ENCODE measurements around the gene TCERG1L. TPM values are rescaled to one million over a fixed set of nuclear protein-coding genes. Genes with fewer than 3 reads are reported as not detected.

Gene TCERG1L
- polyA plus RNA-seq, 1 of the 3 experiments (the other 2 are of a cell fraction): not detected

DNA sequence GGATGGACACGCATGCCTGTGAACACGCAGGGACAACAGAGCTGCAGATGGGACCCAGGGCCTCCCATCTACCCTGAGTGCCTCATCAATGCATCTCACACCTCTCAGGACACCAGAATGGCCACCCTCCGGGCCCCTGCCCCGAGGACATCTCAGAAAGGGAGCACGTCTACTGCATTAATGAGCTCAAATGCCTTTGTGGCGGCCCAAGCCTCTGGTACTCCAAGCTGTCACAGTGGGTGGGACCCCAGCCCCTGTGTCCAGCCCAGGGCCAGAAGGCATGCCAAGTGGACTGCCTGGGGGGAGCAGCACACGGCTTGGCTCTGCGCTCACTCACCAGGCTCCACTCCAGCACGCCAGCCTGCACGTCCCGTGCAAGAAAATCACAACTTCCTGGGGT lies 52.0 kb downstream of the TCERG1L start:
- Histone ChIP-seq H3K36me3 (replicated peaks in 1 of 2; ENCODE audit: control insufficient read depth in 1 of 2, insufficient read depth in 2 of 2, low read length in 1 of 2) (no peaks in the 10 kb centered on the region), H3K4me1 (ENCODE audit: control insufficient read depth in 1 of 2, insufficient read depth in 2 of 2, low read depth in 1 of 2, low read length in 1 of 2) (no peaks in the 10 kb centered on the region), H3K27me3 (ENCODE audit: insufficient read depth) (no peaks in the 10 kb centered on the region), H3K9me2 (no peaks in the 10 kb centered on the region), H3K4me2 (no peak overlapping the region), H3K27ac (ENCODE audit: low read depth in 2 of 2, low read length in 1 of 2) (no peak overlapping the region), H3K79me2 (ENCODE audit: insufficient read depth) (no peaks in the 10 kb centered on the region), H4K20me1 (ENCODE audit: insufficient read depth) (no peaks in the 10 kb centered on the region), H3F3A (replicated peaks; ENCODE audit: insufficient read depth) (no peaks in the 10 kb centered on the region), H3K4me3 (ENCODE audit: low read depth in 2 of 2, low read length in 1 of 2) (no peak overlapping the region), H3K9ac (no peak overlapping the region), H3K9me3 (no peaks in the 10 kb centered on the region), H2AFZ (ENCODE audit: low read depth) (no peak overlapping the region)
- ChIA-PET CTCF (interaction anchor here (1.3 kb wide), 1 partner anchor 51 kb away, joined by 3 read pairs; the partner anchor contains the start of gene TCERG1L), POLR2A (no interaction called here)
- TF ChIP-seq TEAD4 (IDR thresholded peaks at IDR 0.05; ENCODE audit: borderline replicate concordance, insufficient read depth): no peak
- 24% methylated on average over 4 of the region's 11 CpGs for WGBS (ENCODE audit: low lambda C conversion rate)
- no peak for DNase-seq

DNA sequence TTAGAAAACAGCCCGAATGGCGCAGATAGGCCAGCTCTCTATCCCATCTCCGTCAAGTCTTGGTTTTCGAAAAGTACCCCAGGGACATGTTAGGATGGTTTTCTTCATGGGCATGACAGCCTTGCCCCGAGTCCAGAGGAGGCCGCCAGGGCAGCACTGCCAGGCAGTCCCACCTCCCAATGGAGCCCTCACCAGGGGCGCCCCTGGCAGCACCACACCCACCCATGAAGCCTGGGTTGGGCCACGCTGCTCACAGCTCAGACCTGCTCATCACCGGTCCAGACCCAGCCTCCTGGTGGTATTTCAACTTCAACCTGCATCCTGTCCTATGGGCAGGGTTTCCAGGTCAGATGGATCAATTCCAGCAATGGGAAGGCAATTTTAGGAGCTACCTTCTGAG lies 53.3 kb downstream of the TCERG1L start:
- H3K9ac ChIP-seq: no peak overlapping the region
- ChIA-PET CTCF (interaction anchor here (1.3 kb wide), 2 partner anchors 9 to 55 kb away, joined by 3 read pairs; no protein-coding TSS in a partner anchor), POLR2A (no interaction called here)
- H4K20me1 ChIP-seq (ENCODE audit: insufficient read depth): no peaks in the 10 kb centered on the region
- H3K9me2 ChIP-seq: no peaks in the 10 kb centered on the region
- no peak overlapping the region for H3K4me2 ChIP-seq
- no peaks in the 10 kb centered on the region for H3K4me1 ChIP-seq (ENCODE audit: control insufficient read depth in 1 of 2, insufficient read depth in 2 of 2, low read depth in 1 of 2, low read length in 1 of 2)
- H3K36me3 ChIP-seq (replicated peaks in 1 of 2; ENCODE audit: control insufficient read depth in 1 of 2, insufficient read depth in 2 of 2, low read length in 1 of 2): no peaks in the 10 kb centered on the region
- no peak overlapping the region for H2AFZ ChIP-seq (ENCODE audit: low read depth)
- H3F3A ChIP-seq (replicated peaks; ENCODE audit: insufficient read depth): no peaks in the 10 kb centered on the region
- H3K27me3 ChIP-seq (ENCODE audit: insufficient read depth): no peaks in the 10 kb centered on the region
- H3K9me3 ChIP-seq: no peaks in the 10 kb centered on the region
- 67% methylated on average over 3 of the region's 9 CpGs for WGBS (ENCODE audit: low lambda C conversion rate)
- DNase-seq: no peak
- H3K79me2 ChIP-seq (ENCODE audit: insufficient read depth): no peaks in the 10 kb centered on the region
- TF ChIP-seq, protein P1, sequence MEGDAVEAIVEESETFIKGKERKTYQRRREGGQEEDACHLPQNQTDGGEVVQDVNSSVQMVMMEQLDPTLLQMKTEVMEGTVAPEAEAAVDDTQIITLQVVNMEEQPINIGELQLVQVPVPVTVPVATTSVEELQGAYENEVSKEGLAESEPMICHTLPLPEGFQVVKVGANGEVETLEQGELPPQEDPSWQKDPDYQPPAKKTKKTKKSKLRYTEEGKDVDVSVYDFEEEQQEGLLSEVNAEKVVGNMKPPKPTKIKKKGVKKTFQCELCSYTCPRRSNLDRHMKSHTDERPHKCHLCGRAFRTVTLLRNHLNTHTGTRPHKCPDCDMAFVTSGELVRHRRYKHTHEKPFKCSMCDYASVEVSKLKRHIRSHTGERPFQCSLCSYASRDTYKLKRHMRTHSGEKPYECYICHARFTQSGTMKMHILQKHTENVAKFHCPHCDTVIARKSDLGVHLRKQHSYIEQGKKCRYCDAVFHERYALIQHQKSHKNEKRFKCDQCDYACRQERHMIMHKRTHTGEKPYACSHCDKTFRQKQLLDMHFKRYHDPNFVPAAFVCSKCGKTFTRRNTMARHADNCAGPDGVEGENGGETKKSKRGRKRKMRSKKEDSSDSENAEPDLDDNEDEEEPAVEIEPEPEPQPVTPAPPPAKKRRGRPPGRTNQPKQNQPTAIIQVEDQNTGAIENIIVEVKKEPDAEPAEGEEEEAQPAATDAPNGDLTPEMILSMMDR (IDR thresholded peaks at IDR 0.05): no peak
- TF ChIP-seq, protein P2, sequence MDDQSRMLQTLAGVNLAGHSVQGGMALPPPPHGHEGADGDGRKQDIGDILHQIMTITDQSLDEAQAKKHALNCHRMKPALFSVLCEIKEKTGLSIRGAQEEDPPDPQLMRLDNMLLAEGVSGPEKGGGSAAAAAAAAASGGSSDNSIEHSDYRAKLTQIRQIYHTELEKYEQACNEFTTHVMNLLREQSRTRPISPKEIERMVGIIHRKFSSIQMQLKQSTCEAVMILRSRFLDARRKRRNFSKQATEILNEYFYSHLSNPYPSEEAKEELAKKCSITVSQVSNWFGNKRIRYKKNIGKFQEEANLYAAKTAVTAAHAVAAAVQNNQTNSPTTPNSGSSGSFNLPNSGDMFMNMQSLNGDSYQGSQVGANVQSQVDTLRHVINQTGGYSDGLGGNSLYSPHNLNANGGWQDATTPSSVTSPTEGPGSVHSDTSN (IDR thresholded peaks at IDR 0.05): no peak
- TF ChIP-seq JUND (IDR thresholded peaks at IDR 0.05) (no peak), TEAD4 (IDR thresholded peaks at IDR 0.05; ENCODE audit: borderline replicate concordance, insufficient read depth) (no peak), NFIC (IDR thresholded peaks at IDR 0.05; ENCODE audit: borderline replicate concordance) (no peak)
- no peak overlapping the region for H3K27ac ChIP-seq (ENCODE audit: low read depth in 2 of 2, low read length in 1 of 2)
- no peak overlapping the region for H3K4me3 ChIP-seq (ENCODE audit: low read depth in 2 of 2, low read length in 1 of 2)

DNA sequence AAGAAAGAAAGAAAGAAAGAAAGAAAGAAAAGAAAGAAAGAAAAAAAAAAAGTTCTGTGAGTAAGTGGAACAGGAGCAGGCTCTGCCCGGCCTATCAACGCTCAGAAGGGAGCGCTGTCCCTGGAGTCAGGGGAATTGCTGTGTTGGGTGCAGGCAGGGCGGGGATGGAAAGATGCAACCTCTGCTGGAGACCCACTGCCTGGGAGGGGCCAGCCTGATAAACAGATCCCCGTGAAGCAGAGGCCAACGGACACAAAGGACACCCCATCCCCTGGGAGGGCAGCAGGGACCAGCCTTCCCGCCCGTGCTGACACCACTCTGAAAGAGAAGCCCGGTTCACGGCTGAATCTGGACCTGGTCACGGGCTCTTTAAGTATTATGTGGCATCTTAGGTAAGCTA lies 54.5 kb downstream of the TCERG1L start:
- CTCF ChIA-PET: interaction anchor here (1.3 kb wide), 1 partner anchor 54 kb away, joined by 3 read pairs; no protein-coding TSS in a partner anchor
- TF ChIP-seq EZH2phosphoT487 (IDR thresholded peaks at IDR 0.05; ENCODE audit: borderline replicate concordance, low read depth) (no peak), ELF1 (IDR thresholded peaks at IDR 0.05) (no peak), TCF12 (IDR thresholded peaks at IDR 0.05) (no peak), NFIC (IDR thresholded peaks at IDR 0.05; ENCODE audit: borderline replicate concordance) (no peak), SIN3A (IDR thresholded peaks at IDR 0.05; ENCODE audit: borderline replicate concordance, low read depth, low read length) (no peak), FOXJ3 (CRISPR knock-in tag; IDR thresholded peaks at IDR 0.05) (no peak)
- TF ChIP-seq, protein P3, sequence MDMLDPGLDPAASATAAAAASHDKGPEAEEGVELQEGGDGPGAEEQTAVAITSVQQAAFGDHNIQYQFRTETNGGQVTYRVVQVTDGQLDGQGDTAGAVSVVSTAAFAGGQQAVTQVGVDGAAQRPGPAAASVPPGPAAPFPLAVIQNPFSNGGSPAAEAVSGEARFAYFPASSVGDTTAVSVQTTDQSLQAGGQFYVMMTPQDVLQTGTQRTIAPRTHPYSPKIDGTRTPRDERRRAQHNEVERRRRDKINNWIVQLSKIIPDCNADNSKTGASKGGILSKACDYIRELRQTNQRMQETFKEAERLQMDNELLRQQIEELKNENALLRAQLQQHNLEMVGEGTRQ (IDR thresholded peaks at IDR 0.05; ENCODE audit: borderline replicate concordance, low read depth, low read length): no peak
- TF ChIP-seq, protein P4, sequence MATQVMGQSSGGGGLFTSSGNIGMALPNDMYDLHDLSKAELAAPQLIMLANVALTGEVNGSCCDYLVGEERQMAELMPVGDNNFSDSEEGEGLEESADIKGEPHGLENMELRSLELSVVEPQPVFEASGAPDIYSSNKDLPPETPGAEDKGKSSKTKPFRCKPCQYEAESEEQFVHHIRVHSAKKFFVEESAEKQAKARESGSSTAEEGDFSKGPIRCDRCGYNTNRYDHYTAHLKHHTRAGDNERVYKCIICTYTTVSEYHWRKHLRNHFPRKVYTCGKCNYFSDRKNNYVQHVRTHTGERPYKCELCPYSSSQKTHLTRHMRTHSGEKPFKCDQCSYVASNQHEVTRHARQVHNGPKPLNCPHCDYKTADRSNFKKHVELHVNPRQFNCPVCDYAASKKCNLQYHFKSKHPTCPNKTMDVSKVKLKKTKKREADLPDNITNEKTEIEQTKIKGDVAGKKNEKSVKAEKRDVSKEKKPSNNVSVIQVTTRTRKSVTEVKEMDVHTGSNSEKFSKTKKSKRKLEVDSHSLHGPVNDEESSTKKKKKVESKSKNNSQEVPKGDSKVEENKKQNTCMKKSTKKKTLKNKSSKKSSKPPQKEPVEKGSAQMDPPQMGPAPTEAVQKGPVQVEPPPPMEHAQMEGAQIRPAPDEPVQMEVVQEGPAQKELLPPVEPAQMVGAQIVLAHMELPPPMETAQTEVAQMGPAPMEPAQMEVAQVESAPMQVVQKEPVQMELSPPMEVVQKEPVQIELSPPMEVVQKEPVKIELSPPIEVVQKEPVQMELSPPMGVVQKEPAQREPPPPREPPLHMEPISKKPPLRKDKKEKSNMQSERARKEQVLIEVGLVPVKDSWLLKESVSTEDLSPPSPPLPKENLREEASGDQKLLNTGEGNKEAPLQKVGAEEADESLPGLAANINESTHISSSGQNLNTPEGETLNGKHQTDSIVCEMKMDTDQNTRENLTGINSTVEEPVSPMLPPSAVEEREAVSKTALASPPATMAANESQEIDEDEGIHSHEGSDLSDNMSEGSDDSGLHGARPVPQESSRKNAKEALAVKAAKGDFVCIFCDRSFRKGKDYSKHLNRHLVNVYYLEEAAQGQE (IDR thresholded peaks at IDR 0.05; ENCODE audit: low read depth, low read length): no peak

More for the DNA sequence above, 54.5 kb downstream of the TCERG1L start:
- Histone ChIP-seq H3K79me2 (ENCODE audit: insufficient read depth) (no peaks in the 10 kb centered on the region), H3K4me3 (ENCODE audit: low read depth in 2 of 2, low read length in 1 of 2) (no peak overlapping the region), H3K27ac (ENCODE audit: low read depth in 2 of 2, low read length in 1 of 2) (no peak overlapping the region), H3K36me3 (replicated peaks in 1 of 2; ENCODE audit: control insufficient read depth in 1 of 2, insufficient read depth in 2 of 2, low read length in 1 of 2) (no peaks in the 10 kb centered on the region), H2AFZ (ENCODE audit: low read depth) (no peak overlapping the region), H3K9me2 (no peaks in the 10 kb centered on the region), H3K4me2 (no peak overlapping the region), H3F3A (replicated peaks; ENCODE audit: insufficient read depth) (no peaks in the 10 kb centered on the region), H3K4me1 (ENCODE audit: control insufficient read depth in 1 of 2, insufficient read depth in 2 of 2, low read depth in 1 of 2, low read length in 1 of 2) (peaks cover 0 to 10% of the 10 kb centered on the region in 2 experiments; a peak in 1 of 4 replicates), H4K20me1 (ENCODE audit: insufficient read depth) (no peaks in the 10 kb centered on the region), H3K9me3 (no peaks in the 10 kb centered on the region), H3K27me3 (ENCODE audit: insufficient read depth) (no peaks in the 10 kb centered on the region), H3K9ac (no peak overlapping the region)
- POLR2A ChIA-PET: no interaction called here
- 58% methylated on average over 6 of the region's 11 CpGs for WGBS (ENCODE audit: low lambda C conversion rate)
- no peak for DNase-seq
